KMS-11 (cell line): Measurements from ENCODE around the gene NDUFB11.

Source experiments
- H2AFZ ChIP-seq: fragments of 200-600 bp; sonication (generic); 2 replicates; pipeline ENCODE4 v1.6.1; 2016; ENCODE audit warnings: antibody characterized with exemption, mixed run types, low read depth
- H3K27ac ChIP-seq: fragments of 200-600 bp; sonication (generic); 2 replicates; pipeline ENCODE4 v1.6.1; 2016; ENCODE audit warnings: mild to moderate bottlenecking, mixed run types
- H3K27me3 ChIP-seq: fragments of 200-600 bp; sonication (generic); 2 replicates; pipeline ENCODE4 v1.6.1; 2017; ENCODE audit warnings: mild to moderate bottlenecking, low read depth, mixed run types, moderate library complexity; ENCODE audit not compliant: insufficient read depth
- H3K36me3 ChIP-seq: fragments of 200-600 bp; sonication (generic); 2 replicates; pipeline ENCODE4 v1.6.1; 2017; ENCODE audit warnings: mild to moderate bottlenecking, mixed run types; ENCODE audit not compliant: insufficient read depth
- H3K4me1 ChIP-seq: fragments of 200-600 bp; sonication (generic); 2 replicates; pipeline ENCODE4 v1.6.1; 2016; ENCODE audit warnings: mild to moderate bottlenecking, low read depth, mixed run types; ENCODE audit not compliant: poor library complexity, severe bottlenecking
- H3K4me2 ChIP-seq: fragments of 200-600 bp; sonication (generic); 2 replicates; pipeline ENCODE4 v1.7.0; 2016; ENCODE audit warnings: mild to moderate bottlenecking, mixed run types
- H3K4me3 ChIP-seq: fragments of 200-600 bp; sonication (generic); IDR thresholded peaks from 2 replicates; pipeline ENCODE4 v1.6.1; 2017; ENCODE audit warnings: low read depth, low read length, mixed read lengths; ENCODE audit not compliant: insufficient read depth
- H3K79me2 ChIP-seq: fragments of 200-600 bp; sonication (generic); 2 replicates; pipeline ENCODE4 v1.6.1; 2016; ENCODE audit warnings: low read depth, mixed run types; ENCODE audit not compliant: insufficient read depth
- H3K9ac ChIP-seq: fragments of 200-600 bp; sonication (generic); 2 replicates; pipeline ENCODE4 v1.6.1; 2016; ENCODE audit warnings: mild to moderate bottlenecking, mixed run types
- H4K20me1 ChIP-seq: fragments of 200-600 bp; sonication (generic); 2 replicates; pipeline ENCODE4 v1.6.1; 2016; ENCODE audit warnings: mild to moderate bottlenecking, mixed run types; ENCODE audit not compliant: insufficient read depth
- TF ChIP-seq, protein P1 (sequence below): fragments of 200-600 bp; sonication (generic); conservative IDR thresholded peaks from 2 replicates; pipeline ENCODE4 v1.6.1; 2017; ENCODE audit warnings: low read depth, mild to moderate bottlenecking, antibody characterized with exemption, low read length, moderate library complexity, mixed read lengths

The NDUFB11 gene

DNA sequence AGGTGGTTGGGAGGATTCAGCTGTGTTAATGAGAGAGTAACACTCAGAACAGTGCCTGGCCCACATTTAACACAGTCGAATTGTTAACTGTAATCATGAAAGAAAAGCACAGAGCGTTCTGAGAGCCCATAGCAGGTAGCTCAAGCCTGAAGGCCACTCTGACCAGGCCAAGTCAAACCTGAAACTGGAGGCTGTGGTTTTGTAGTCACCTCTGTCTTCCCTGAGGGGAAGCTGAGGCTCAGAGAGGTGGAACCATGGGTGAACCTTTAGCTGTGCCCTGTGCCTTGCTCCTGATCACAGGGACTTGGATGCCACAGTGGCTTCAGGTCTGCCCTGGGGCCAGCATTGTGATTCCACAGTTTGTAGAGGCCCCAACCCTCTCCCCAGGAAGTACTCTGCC lies 32.6 kb upstream of the NDUFB11 start:
- Histone ChIP-seq H4K20me1 (no peaks in the 10 kb centered on the region), H3K9ac (no peak overlapping the region), H3K4me2 (no peak overlapping the region), H3K4me3 (no peak overlapping the region), H3K36me3 (no peaks in the 10 kb centered on the region; the same call in 1 of the 2 replicates), H2AFZ (no peak overlapping the region), H3K79me2 (no peaks in the 10 kb centered on the region), H3K27me3 (no peaks in the 10 kb centered on the region), H3K4me1 (no peaks in the 10 kb centered on the region), H3K27ac (no peak overlapping the region)
- TF ChIP-seq, protein P1, sequence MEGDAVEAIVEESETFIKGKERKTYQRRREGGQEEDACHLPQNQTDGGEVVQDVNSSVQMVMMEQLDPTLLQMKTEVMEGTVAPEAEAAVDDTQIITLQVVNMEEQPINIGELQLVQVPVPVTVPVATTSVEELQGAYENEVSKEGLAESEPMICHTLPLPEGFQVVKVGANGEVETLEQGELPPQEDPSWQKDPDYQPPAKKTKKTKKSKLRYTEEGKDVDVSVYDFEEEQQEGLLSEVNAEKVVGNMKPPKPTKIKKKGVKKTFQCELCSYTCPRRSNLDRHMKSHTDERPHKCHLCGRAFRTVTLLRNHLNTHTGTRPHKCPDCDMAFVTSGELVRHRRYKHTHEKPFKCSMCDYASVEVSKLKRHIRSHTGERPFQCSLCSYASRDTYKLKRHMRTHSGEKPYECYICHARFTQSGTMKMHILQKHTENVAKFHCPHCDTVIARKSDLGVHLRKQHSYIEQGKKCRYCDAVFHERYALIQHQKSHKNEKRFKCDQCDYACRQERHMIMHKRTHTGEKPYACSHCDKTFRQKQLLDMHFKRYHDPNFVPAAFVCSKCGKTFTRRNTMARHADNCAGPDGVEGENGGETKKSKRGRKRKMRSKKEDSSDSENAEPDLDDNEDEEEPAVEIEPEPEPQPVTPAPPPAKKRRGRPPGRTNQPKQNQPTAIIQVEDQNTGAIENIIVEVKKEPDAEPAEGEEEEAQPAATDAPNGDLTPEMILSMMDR, result no peak

DNA sequence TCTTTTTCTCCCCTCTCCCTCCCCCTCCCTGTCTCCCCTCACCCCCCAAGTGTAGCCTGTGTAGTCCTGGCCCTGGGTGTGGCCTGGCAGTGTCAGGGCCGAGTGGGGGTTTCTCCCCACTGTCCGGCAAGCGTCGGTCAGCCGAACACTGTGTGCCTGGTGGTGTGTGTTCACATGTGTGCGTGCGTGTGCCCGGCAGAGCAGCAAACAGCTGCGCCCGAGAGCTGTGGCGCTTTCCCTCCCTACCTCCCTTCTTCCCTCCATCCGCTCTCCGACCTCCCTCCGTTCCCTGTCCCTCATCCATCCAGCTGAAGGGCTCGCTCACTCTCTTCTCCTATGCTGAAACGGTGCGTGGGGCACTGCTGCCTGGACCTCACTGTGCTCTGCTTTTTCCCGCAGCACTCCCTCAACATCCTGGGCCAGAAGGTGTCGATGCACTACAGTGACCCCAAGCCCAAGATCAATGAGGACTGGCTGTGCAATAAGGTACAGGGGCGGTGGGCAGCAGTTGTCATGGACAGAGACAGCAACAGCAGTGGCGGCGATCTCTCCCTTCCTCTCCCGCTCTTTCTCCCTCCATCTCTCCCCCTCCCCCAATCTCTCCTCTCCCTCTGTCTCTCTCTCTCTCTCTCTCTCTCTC lies 31.7 kb upstream of the NDUFB11 start:
- Histone ChIP-seq H3K27me3 (no peaks in the 10 kb centered on the region), H3K4me1 (no peaks in the 10 kb centered on the region), H3K27ac (no peak overlapping the region), H2AFZ (no peak overlapping the region), H3K4me3 (no peak overlapping the region), H3K4me2 (no peak overlapping the region), H3K36me3 (no peaks in the 10 kb centered on the region; the same call in 1 of the 2 replicates), H3K9ac (no peak overlapping the region), H4K20me1 (no peaks in the 10 kb centered on the region), H3K79me2 (no peaks in the 10 kb centered on the region)
- TF ChIP-seq, protein P1, result no peak

DNA sequence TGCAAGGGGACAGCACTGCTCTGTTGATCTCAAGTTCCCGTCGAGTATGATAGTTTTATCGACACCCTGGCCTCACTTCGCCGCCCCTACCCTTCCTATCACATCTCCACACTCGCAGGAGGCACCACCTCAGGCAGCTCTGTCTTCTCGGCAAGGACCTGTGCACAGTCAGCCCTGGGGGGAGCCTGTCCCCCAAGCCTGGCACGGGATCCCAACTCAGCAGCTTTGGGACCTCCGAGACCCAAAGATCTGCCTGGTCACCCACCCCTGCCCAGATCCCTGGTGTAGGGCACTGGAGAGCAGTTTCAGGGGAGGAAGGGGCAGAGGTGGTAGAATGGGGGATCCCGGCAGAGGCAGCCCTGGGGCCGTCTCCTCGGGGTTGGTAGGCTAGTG lies 31.1 kb upstream of the NDUFB11 start:
- TF ChIP-seq, protein P1, result no peak

DNA sequence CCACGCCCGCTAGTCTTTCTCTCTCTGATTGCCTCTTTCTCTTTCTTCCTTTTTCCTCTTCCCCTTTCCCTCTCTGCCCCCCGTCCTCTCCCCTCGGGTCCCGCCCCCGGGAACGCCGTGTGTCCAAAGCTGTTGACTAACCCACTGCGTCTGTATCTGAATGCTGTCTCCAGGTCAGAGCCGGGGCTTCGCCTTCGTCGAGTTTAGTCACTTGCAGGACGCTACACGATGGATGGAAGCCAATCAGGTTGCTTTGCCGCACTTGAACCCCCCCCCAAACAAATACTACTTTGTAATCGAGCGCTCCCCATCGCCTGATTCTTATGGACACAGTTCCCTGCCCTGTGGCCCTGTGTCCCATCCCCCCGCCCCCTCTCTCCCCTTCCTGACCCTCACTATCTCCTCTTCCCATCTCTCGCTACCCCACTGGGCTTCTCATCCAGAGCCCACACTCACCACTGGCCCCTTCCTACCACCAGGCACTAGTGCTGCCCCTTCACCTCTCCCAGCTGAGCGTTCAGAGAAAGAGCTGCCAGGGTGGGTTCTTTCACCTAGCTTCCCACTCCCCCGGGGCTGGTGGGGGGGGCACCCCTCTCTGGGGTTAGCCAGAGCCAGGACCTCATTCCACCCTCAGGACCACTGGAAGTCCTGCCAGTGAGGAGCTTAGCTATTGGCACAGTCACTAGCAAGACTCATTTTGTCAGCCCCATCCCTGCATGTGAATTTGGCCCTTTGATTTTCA lies 30.5 kb upstream of the NDUFB11 start:
- Histone ChIP-seq H2AFZ (no peak overlapping the region), H3K4me1 (no peaks in the 10 kb centered on the region), H3K36me3 (no peaks in the 10 kb centered on the region; the same call in 1 of the 2 replicates), H3K79me2 (no peaks in the 10 kb centered on the region), H3K4me3 (no peak overlapping the region), H3K4me2 (no peak overlapping the region), H3K9ac (no peak overlapping the region), H4K20me1 (no peaks in the 10 kb centered on the region), H3K27me3 (no peaks in the 10 kb centered on the region), H3K27ac (no peak overlapping the region)
- TF ChIP-seq, protein P1, result no peak

More for the DNA sequence above, 31.1 kb upstream of the NDUFB11 start:
- no peak overlapping the region for H3K4me3 ChIP-seq
- no peaks in the 10 kb centered on the region for H3K4me1 ChIP-seq
- H2AFZ ChIP-seq, result no peak overlapping the region
- H3K79me2 ChIP-seq, result no peaks in the 10 kb centered on the region
- no peak overlapping the region for H3K27ac ChIP-seq
- no peaks in the 10 kb centered on the region for H3K27me3 ChIP-seq
- no peak overlapping the region for H3K9ac ChIP-seq
- H3K4me2 ChIP-seq, result no peak overlapping the region
- H4K20me1 ChIP-seq, result no peaks in the 10 kb centered on the region
- no peaks in the 10 kb centered on the region; the same call in 1 of the 2 replicates for H3K36me3 ChIP-seq
